ENCODE data around the gene RAD54L.

GRCh38 chr1:46281021-46281420, 33.5 kb downstream of the RAD54L start:
- TF ChIP-seq CTCF (IDR thresholded peaks at IDR 0.05) (no peak), POLR2A (IDR thresholded peaks at IDR 0.05) (no peak)

Measured in breast epithelium (tissue), 3 donors.